IPS DF 19.7 (cell line): Measurements from ENCODE around the gene AP1G2.
"Not testable (repeated sequence)": the region's sequence is repeated elsewhere in the genome, so short reads cannot be mapped to it uniquely, and the experiment has no call there.

Experiments used
- DNase-seq: peaks from one replicate; pipeline ENCODE4 v3.0.0-alpha.2; 2013; ENCODE audit warnings: low read depth, low spot score

Gene AP1G2

GRCh38 chr14:23538050-23538718 is 29.4 kb downstream of the AP1G2 start:
- no peak for DNase-seq

- DNase-seq = peak; percentile 98
Observed at GRCh38 chr14:23537351-23538049, 30.1 kb downstream of the AP1G2 start.

GRCh38 chr14:23536906-23537305 is 30.7 kb downstream of the AP1G2 start:
- not testable (repeated sequence) for DNase-seq

- no peak for DNase-seq
Observed at GRCh38 chr14:23536494-23536893, 31.1 kb downstream of the AP1G2 start.

GRCh38 chr14:23535943-23536342 is 31.6 kb downstream of the AP1G2 start:
- no peak for DNase-seq

- DNase-seq = no peak
Observed at GRCh38 chr14:23533652-23534435, 33.7 kb downstream of the AP1G2 start.

GRCh38 chr14:23532658-23533057 is 34.9 kb downstream of the AP1G2 start:
- no peak for DNase-seq

GRCh38 chr14:23531391-23531790 is 36.2 kb downstream of the AP1G2 start:
- DNase-seq = no peak

GRCh38 chr14:23530375-23531055 is 37.1 kb downstream of the AP1G2 start:
- no peak for DNase-seq

GRCh38 chr14:23529016-23529415 is 38.6 kb downstream of the AP1G2 start:
- no peak for DNase-seq

- DNase-seq = no peak
Observed at GRCh38 chr14:23528555-23528954, 39.0 kb downstream of the AP1G2 start.

GRCh38 chr14:23525611-23526010 is 42.0 kb downstream of the AP1G2 start:
- DNase-seq = no peak

- no peak for DNase-seq
Observed at GRCh38 chr14:23524954-23525353, 42.6 kb downstream of the AP1G2 start.

- no peak for DNase-seq
Observed at GRCh38 chr14:23523229-23524016, 44.2 kb downstream of the AP1G2 start.

- DNase-seq = no peak
Observed at GRCh38 chr14:23522643-23523198, 44.9 kb downstream of the AP1G2 start.

- DNase-seq = no peak
Observed at GRCh38 chr14:23521785-23522640, 45.6 kb downstream of the AP1G2 start.

- no peak for DNase-seq
Observed at GRCh38 chr14:23520899-23521533, 46.6 kb downstream of the AP1G2 start.

GRCh38 chr14:23518709-23519108 is 48.9 kb downstream of the AP1G2 start:
- no peak for DNase-seq

GRCh38 chr14:23517650-23518326 is 49.8 kb downstream of the AP1G2 start:
- DNase-seq = no peak
